ENCODE measurements around the gene NDUFAF2. TPM values are rescaled to one million over a fixed set of nuclear protein-coding genes. Genes with fewer than 3 reads are reported as not detected.

The NDUFAF2 gene
- total and polyA plus RNA-seq, 2 experiments from 2014 or later: 31.6 to 155 TPM

GRCh38 chr5:60918466-60918865 is 26.5 kb upstream of the NDUFAF2 start (continued):
- TF ChIP-seq ZNF462 (CRISPR knock-in tag; IDR thresholded peaks at IDR 0.05): no peak
- no peak for TF ChIP-seq ZNF331 (CRISPR knock-in tag; IDR thresholded peaks at IDR 0.05; ENCODE audit: low read depth)
- no peak for TF ChIP-seq ZNF114 (CRISPR knock-in tag; IDR thresholded peaks at IDR 0.05)
- no peak for TF ChIP-seq CTCF (conservative IDR thresholded peaks at IDR 0.05; ENCODE audit: low read depth in 2 of 2)

GRCh38 chr5:60927450-60927849 is 17.6 kb upstream of the NDUFAF2 start:
- peaks cover 10% of the 10 kb centered on the region for H3K79me2 ChIP-seq (replicated peaks; ENCODE audit: insufficient read depth)
- DNase-seq (ENCODE audit: low spot score): no peak
- no peak overlapping the region for H3K4me2 ChIP-seq
- TF ChIP-seq ZNF331 (CRISPR knock-in tag; IDR thresholded peaks at IDR 0.05; ENCODE audit: low read depth) (no peak), ETS1 (IDR thresholded peaks at IDR 0.05) (no peak), STAT1 (IDR thresholded peaks at IDR 0.05; ENCODE audit: unreplicated experiment) (no peak), JUNB (IDR thresholded peaks at IDR 0.05; ENCODE audit: unreplicated experiment) (no peak), POLR2AphosphoS5 (IDR thresholded peaks at IDR 0.05; ENCODE audit: low read depth) (no peak), NANOG (IDR thresholded peaks at IDR 0.05; ENCODE audit: borderline replicate concordance) (no peak), ZNF114 (CRISPR knock-in tag; IDR thresholded peaks at IDR 0.05) (no peak), CREB1 (CRISPR knock-in tag; IDR thresholded peaks at IDR 0.05; ENCODE audit: low read depth) (no peak)
- no peaks in the 10 kb centered on the region for H3K9me2 ChIP-seq (ENCODE audit: insufficient read depth)
- no peak overlapping the region for H3K27ac Mint-ChIP-seq
- H2AFZ ChIP-seq: no peak overlapping the region
- no peak overlapping the region for H3K4me3 ChIP-seq
- H3F3A ChIP-seq (replicated peaks; ENCODE audit: low read depth): no peaks in the 10 kb centered on the region
- H3K9me3 Mint-ChIP-seq: no peaks in the 10 kb centered on the region
- no peaks in the 10 kb centered on the region for H3K27me3 ChIP-seq (ENCODE audit: insufficient read depth)
- H3K27me3 Mint-ChIP-seq (ENCODE audit: insufficient read depth, low read depth, poor library complexity): no peaks in the 10 kb centered on the region
- H3K4me3 Mint-ChIP-seq: no peak overlapping the region
- H4K20me1 ChIP-seq (replicated peaks; ENCODE audit: insufficient read depth): peaks cover 14% of the 10 kb centered on the region
- no peak overlapping the region for H3K27ac ChIP-seq (ENCODE audit: low read depth)
- H3K4me1 Mint-ChIP-seq: no peaks in the 10 kb centered on the region
- H3K4me1 ChIP-seq (ENCODE audit: insufficient read depth): no peaks in the 10 kb centered on the region
- peaks cover 11% of the 10 kb centered on the region; the same call in 2 of the 3 replicates for H3K36me3 Mint-ChIP-seq (ENCODE audit: low read depth)
- H3K36me3 ChIP-seq (ENCODE audit: insufficient read depth): 0 out of 2 replicates have a peak, but pooled peaks cover 4% of the 10 kb centered on the region
- no peak for ATAC-seq

Measured in GM23338 (cell line).